Activated B cell treated with CpG ODN at 0.5 μM for 24 hours (primary cell): ENCODE measurements around the gene MCM7. TPM values are rescaled to one million over a fixed set of nuclear protein-coding genes. Genes with fewer than 3 reads are reported as not detected.

ENCODE experiments used
- ATAC-seq: fragments of 200-7000 bp; cut with Tn5 transposase; one replicate; pipeline ENCODE4 v1.10.0; 2021; ENCODE audit warnings: low read depth, mild to moderate bottlenecking, moderate library complexity
- CTCF ChIA-PET: fragments of 350-600 bp; sonication (Branson Sonifier 250); formaldehyde crosslinking; loops from one replicate; lab custom pipeline; 2021; ENCODE audit warnings: antibody characterized with exemption; lab: Charles Lee
- POLR2A ChIA-PET: fragments of 350-600 bp; sonication (Branson Sonifier 250); formaldehyde crosslinking; loops from one replicate; lab custom pipeline; 2021; ENCODE audit warnings: antibody characterized with exemption; lab: Charles Lee
- DNase-seq: peaks from one replicate; pipeline ENCODE4 v3.0.0; 2022
- H3K27ac Mint-ChIP-seq: one replicate; pipeline ENCODE4 v1.8.0; 2020; ENCODE audit warnings: mixed read lengths
- H3K27me3 Mint-ChIP-seq: one replicate; pipeline ENCODE4 v1.8.0; 2021; ENCODE audit warnings: mixed read lengths
- H3K36me3 Mint-ChIP-seq: one replicate; pipeline ENCODE4 v1.8.0; 2021; ENCODE audit warnings: low read depth, mixed read lengths
- H3K4me1 Mint-ChIP-seq: one replicate; pipeline ENCODE4 v1.8.0; 2021; ENCODE audit warnings: mixed read lengths
- H3K4me3 Mint-ChIP-seq: one replicate; pipeline ENCODE4 v1.8.0; 2020; ENCODE audit warnings: mild to moderate bottlenecking, mixed read lengths
- H3K9me3 Mint-ChIP-seq: one replicate; pipeline ENCODE4 v1.8.0; 2020; ENCODE audit warnings: mixed read lengths
- CTCF ChIP-seq: fragments of 200-600 bp; IDR thresholded peaks from one replicate; pipeline ENCODE4 v1.8.0; 2022; ENCODE audit warnings: antibody characterized with exemption, mild to moderate bottlenecking
- intact Hi-C: fragments of 100-400 bp; cut with micrococcal nuclease; formaldehyde crosslinking; loops from one replicate; pipeline ENCODE4 v1.15.1; 2024
- total RNA-seq: library from RNA; stranded (reverse); gene quantifications from 2 replicates; pipeline ENCODE4 v1.2.3, GENCODE V29; 2022

Gene MCM7
- total RNA-seq, 1 donor from 2014 or later = 99.7 TPM

- Mint-ChIP-seq H3K4me3 (no peak overlapping the region), H3K27me3 (no peaks in the 10 kb centered on the region), H3K9me3 (no peaks in the 10 kb centered on the region), H3K36me3 (peaks cover 71% of the 10 kb centered on the region), H3K4me1 (no peaks in the 10 kb centered on the region), H3K27ac (no peak overlapping the region)
- intact Hi-C loops = no loop called here
- ChIA-PET CTCF (no interaction called here), POLR2A (interaction anchor here (3.1 kb wide), 1 partner anchor 10 kb away, joined by 13 read pairs; the partner anchor contains the start of genes AP4M1 and MCM7)
- ATAC-seq = no peak
- no peak for TF ChIP-seq CTCF
- DNase-seq = no peak
Observed at GRCh38 chr7:100111156-100111555, 10.0 kb upstream of the MCM7 start.

GRCh38 chr7:100109521-100110163 lies 8.4 kb upstream of the MCM7 start:
- no peak for DNase-seq
- H3K9me3 Mint-ChIP-seq = no peaks in the 10 kb centered on the region
- no peak for TF ChIP-seq CTCF
- ChIA-PET POLR2A (no interaction called here), CTCF (no interaction called here)
- intact Hi-C loops = no loop called here
- no peaks in the 10 kb centered on the region for H3K27me3 Mint-ChIP-seq
- H3K4me1 Mint-ChIP-seq = no peaks in the 10 kb centered on the region
- no peak overlapping the region for H3K27ac Mint-ChIP-seq
- no peak overlapping the region for H3K4me3 Mint-ChIP-seq
- no peak for ATAC-seq
- peaks cover 85% of the 10 kb centered on the region for H3K36me3 Mint-ChIP-seq

DNA sequence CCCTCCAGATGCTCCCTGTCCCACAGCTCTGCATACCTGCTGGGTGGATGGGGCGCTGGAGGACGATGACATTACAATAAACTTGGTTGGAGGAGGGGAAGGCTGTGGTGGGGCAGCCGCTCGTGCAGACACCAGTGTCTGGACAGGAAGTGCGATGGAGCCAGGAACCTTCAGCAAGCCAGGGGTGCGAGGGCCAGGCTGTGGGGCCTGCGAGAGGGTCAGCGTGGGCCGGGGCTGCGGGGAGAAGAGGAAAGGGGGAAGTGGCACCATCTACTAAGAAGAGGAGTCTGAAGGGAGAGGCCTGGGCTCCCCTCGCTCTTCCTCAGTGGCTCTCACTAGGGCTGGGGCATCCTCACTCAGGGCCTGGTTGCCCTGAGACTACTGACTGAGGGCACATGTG lies 6.7 kb upstream of the MCM7 start:
- no peaks in the 10 kb centered on the region for H3K9me3 Mint-ChIP-seq
- DNase-seq = no peak
- POLR2A ChIA-PET = no interaction called here
- H3K27ac Mint-ChIP-seq = no peak overlapping the region
- TF ChIP-seq CTCF = no peak
- H3K4me1 Mint-ChIP-seq = no peaks in the 10 kb centered on the region
- intact Hi-C loops = no loop called here
- no peaks in the 10 kb centered on the region for H3K27me3 Mint-ChIP-seq
- CTCF ChIA-PET = no interaction called here
- H3K4me3 Mint-ChIP-seq = no peak overlapping the region
- H3K36me3 Mint-ChIP-seq = peaks cover 78% of the 10 kb centered on the region
- no peak for ATAC-seq

- H3K36me3 Mint-ChIP-seq = peaks cover 72% of the 10 kb centered on the region
- intact Hi-C loops = no loop called here
- no peak for TF ChIP-seq CTCF
- H3K9me3 Mint-ChIP-seq = no peaks in the 10 kb centered on the region
- CTCF ChIA-PET = no interaction called here
- peaks cover 6% of the 10 kb centered on the region for H3K4me1 Mint-ChIP-seq
- no peaks in the 10 kb centered on the region for H3K27me3 Mint-ChIP-seq
- DNase-seq (no peak), ATAC-seq (no peak)
- H3K4me3 Mint-ChIP-seq = no peak overlapping the region
- POLR2A ChIA-PET = no interaction called here
- no peak overlapping the region for H3K27ac Mint-ChIP-seq
Observed at GRCh38 chr7:100107125-100107737, 6.0 kb upstream of the MCM7 start.

DNA sequence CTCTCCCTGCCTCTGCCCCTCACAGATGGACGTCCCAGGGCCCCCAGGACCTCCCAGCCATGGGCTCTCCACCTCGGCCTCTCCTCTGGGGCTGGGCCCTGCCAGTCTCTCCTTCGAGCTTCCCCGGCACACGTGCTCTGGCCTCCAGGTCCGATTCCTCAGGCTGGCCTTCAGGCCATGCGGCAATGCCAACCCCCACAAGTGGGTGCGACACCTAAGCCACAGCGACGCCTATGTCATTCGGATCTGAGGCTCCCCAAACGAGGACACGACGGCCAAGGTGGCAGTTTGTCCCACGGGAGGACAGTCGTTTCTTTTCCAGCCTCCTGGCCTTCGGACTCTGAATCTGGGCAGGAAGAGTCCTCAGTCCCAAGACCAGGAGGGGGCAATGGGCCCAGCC lies 5.4 kb upstream of the MCM7 start:
- Mint-ChIP-seq H3K36me3 (peaks cover 67% of the 10 kb centered on the region), H3K27ac (no peak overlapping the region), H3K27me3 (no peaks in the 10 kb centered on the region), H3K4me1 (peaks cover 6% of the 10 kb centered on the region), H3K9me3 (no peaks in the 10 kb centered on the region), H3K4me3 (no peak overlapping the region)
- POLR2A ChIA-PET = no interaction called here
- ATAC-seq (no peak), DNase-seq (no peak)
- CTCF ChIA-PET = no interaction called here
- intact Hi-C loops = no loop called here
- no peak for TF ChIP-seq CTCF
